Stimulated activated CD4-positive, alpha-beta T cell treated with anti-CD3 and anti-CD28 coated beads, TNF-alpha, amount 100 ng/mL, for 1 hour (primary cell): Measurements from ENCODE around the gene ARHGAP4.
A peak's percentile ranks its signal among the peaks of the same experiment; 100 is the strongest.

Source experiments
- DNase-seq, 3 donors: peaks; one replicate each; pipeline ENCODE4 v3.0.0-alpha.2; 2020; ENCODE audit warnings: low read depth in 3 of 3, low spot score in 1 of 3

ARHGAP4 gene

GRCh38 chrX:153883163-153883843 is 42.8 kb downstream of the ARHGAP4 start:
- DNase-seq = no peak

GRCh38 chrX:153882557-153882956 is 43.5 kb downstream of the ARHGAP4 start:
- DNase-seq = no peak

- DNase-seq = no peak
Observed at GRCh38 chrX:153882086-153882498, 44.0 kb downstream of the ARHGAP4 start.

- no peak for DNase-seq
Observed at GRCh38 chrX:153881281-153881680, 44.8 kb downstream of the ARHGAP4 start.

GRCh38 chrX:153880440-153880815 is 45.6 kb downstream of the ARHGAP4 start:
- no peak for DNase-seq

- DNase-seq = no peak
Observed at GRCh38 chrX:153879741-153880439, 46.2 kb downstream of the ARHGAP4 start.

- no peak for DNase-seq
Observed at GRCh38 chrX:153878969-153879653, 47.0 kb downstream of the ARHGAP4 start.

- no peak for DNase-seq
Observed at GRCh38 chrX:153878345-153878744, 47.7 kb downstream of the ARHGAP4 start.

GRCh38 chrX:153877571-153878261 is 48.3 kb downstream of the ARHGAP4 start:
- no peak for DNase-seq

GRCh38 chrX:153876112-153876491 is 50.0 kb downstream of the ARHGAP4 start:
- no peak for DNase-seq

GRCh38 chrX:153875391-153876111 is 50.5 kb downstream of the ARHGAP4 start:
- peak; percentile 1 to 61 (median 47) for DNase-seq

GRCh38 chrX:153874366-153875125 is 51.5 kb downstream of the ARHGAP4 start:
- DNase-seq = no peak

- no peak for DNase-seq
Observed at GRCh38 chrX:153874085-153874365, 52.0 kb downstream of the ARHGAP4 start.

GRCh38 chrX:153873282-153874084 is 52.6 kb downstream of the ARHGAP4 start:
- DNase-seq = no peak

- DNase-seq = no peak
Observed at GRCh38 chrX:153871946-153872878, 53.9 kb downstream of the ARHGAP4 start.

- DNase-seq = no peak
Observed at GRCh38 chrX:153871451-153871850, 54.6 kb downstream of the ARHGAP4 start.

GRCh38 chrX:153870791-153871360 is 55.2 kb downstream of the ARHGAP4 start:
- DNase-seq = no peak

GRCh38 chrX:153870288-153870690 is 55.8 kb downstream of the ARHGAP4 start:
- no peak for DNase-seq
